NB4 (cell line): ENCODE measurements around the gene C17orf107.

ENCODE experiments used
- MYC ChIP-seq: IDR thresholded peaks from 2 replicates; pipeline ENCODE4 v1.6.1; 2011; ENCODE audit warnings: low read depth, low read length
- POLR2A ChIP-seq: IDR thresholded peaks from 2 replicates; pipeline ENCODE4 v1.6.1; 2011; ENCODE audit warnings: mild to moderate bottlenecking; ENCODE audit not compliant: insufficient read length; ENCODE audit errors: extremely low read depth
- TF ChIP-seq, protein P1 (sequence below): IDR thresholded peaks from one replicate; pipeline ENCODE4 v1.5.1; 2012; ENCODE audit warnings: low read depth, low read length

DNA sequence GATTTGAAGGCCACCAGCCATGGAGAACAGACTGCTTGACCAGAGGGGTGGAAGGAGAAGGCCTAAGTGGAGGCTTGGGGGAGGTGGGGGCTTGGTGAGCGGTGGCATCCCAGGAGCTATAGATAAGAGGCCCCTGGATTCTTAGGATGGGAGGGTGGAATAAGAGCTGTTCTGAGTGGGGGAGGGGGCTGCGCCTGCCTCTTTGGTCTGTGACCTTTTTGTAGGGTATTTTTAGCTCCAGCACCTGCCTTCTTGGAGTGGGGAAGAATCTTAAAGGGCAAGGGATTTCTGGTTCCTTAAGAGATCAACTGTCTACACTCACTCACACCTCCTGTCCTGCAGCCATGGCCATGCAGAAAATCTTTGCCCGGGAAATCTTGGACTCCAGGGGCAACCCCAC lies 52.1 kb downstream of the C17orf107 start:
- TF ChIP-seq, protein P1, sequence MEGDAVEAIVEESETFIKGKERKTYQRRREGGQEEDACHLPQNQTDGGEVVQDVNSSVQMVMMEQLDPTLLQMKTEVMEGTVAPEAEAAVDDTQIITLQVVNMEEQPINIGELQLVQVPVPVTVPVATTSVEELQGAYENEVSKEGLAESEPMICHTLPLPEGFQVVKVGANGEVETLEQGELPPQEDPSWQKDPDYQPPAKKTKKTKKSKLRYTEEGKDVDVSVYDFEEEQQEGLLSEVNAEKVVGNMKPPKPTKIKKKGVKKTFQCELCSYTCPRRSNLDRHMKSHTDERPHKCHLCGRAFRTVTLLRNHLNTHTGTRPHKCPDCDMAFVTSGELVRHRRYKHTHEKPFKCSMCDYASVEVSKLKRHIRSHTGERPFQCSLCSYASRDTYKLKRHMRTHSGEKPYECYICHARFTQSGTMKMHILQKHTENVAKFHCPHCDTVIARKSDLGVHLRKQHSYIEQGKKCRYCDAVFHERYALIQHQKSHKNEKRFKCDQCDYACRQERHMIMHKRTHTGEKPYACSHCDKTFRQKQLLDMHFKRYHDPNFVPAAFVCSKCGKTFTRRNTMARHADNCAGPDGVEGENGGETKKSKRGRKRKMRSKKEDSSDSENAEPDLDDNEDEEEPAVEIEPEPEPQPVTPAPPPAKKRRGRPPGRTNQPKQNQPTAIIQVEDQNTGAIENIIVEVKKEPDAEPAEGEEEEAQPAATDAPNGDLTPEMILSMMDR: no peak
- TF ChIP-seq POLR2A (no peak), MYC (no peak)
